ENCODE measurements around the gene SRL. TPM values are rescaled to one million over a fixed set of nuclear protein-coding genes. Genes with fewer than 3 reads are reported as not detected.

SRL gene
- total and polyA plus RNA-seq, 2 of the 13 experiments (the other 11 are each of a cell fraction or from before 2014, with no cell fraction given): 0.05 TPM; not detected in 1

DNA sequence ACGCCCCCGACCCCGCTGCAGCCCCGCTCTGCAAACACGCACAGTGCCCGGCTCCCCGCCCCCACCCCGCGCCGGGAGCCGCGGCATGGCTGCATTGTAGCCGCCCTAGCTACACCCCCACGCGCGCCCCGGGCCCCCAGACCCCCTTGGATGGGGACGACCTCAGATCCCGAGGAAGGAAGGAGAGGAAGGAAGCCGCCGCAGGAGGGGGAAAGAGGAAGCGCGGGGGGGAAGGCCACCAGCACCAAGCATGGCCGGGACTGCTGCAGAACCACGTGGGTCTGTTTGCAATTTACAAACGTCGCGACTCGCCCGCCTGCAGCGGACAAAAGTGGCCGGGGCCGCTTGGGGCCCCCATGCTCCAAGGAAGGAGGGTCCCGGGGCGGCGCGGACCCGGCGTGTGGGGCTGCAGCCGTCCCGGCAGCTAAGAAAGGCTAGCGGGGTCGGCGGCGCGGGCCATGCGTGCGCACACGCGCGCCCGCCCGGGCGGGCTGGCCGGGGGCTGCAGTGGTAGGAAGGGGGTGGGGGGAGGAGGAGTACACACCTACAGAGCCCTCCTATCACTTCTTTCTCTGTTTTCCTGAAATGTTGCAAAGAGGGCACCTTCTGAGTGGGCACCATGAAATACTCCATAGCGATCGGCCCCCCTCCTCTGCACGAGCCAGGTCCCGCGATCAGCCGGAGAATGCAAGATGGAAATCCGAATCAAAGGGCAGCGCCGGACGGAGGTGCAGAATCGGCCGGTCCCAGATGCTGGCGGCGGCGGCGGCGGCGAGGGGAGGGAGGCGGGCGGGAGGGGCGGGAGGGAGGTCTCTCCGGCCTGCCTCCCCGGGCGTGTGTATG is 30.5 kb upstream of the SRL start (continued):
- no peak for TF ChIP-seq HOXD1 (CRISPR knock-in tag; IDR thresholded peaks at IDR 0.05)
- TF ChIP-seq, protein P1, sequence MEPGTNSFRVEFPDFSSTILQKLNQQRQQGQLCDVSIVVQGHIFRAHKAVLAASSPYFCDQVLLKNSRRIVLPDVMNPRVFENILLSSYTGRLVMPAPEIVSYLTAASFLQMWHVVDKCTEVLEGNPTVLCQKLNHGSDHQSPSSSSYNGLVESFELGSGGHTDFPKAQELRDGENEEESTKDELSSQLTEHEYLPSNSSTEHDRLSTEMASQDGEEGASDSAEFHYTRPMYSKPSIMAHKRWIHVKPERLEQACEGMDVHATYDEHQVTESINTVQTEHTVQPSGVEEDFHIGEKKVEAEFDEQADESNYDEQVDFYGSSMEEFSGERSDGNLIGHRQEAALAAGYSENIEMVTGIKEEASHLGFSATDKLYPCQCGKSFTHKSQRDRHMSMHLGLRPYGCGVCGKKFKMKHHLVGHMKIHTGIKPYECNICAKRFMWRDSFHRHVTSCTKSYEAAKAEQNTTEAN (CRISPR knock-in tag; conservative IDR thresholded peaks at IDR 0.05): peak; percentile 23; the same call in 1 of the 2 replicates
- TF ChIP-seq FOSL2 (CRISPR knock-in tag; IDR thresholded peaks at IDR 0.05): no peak
- 0 out of 2 replicates have a peak, but pooled peaks have one; percentile 0 for TF ChIP-seq GABPB1 (CRISPR knock-in tag; IDR thresholded peaks at IDR 0.05)
- peak; percentile 35 for TF ChIP-seq AGO2 (optimal IDR thresholded peaks at IDR 0.05; ENCODE audit: low read depth, low read length)
- TF ChIP-seq, protein P2, sequence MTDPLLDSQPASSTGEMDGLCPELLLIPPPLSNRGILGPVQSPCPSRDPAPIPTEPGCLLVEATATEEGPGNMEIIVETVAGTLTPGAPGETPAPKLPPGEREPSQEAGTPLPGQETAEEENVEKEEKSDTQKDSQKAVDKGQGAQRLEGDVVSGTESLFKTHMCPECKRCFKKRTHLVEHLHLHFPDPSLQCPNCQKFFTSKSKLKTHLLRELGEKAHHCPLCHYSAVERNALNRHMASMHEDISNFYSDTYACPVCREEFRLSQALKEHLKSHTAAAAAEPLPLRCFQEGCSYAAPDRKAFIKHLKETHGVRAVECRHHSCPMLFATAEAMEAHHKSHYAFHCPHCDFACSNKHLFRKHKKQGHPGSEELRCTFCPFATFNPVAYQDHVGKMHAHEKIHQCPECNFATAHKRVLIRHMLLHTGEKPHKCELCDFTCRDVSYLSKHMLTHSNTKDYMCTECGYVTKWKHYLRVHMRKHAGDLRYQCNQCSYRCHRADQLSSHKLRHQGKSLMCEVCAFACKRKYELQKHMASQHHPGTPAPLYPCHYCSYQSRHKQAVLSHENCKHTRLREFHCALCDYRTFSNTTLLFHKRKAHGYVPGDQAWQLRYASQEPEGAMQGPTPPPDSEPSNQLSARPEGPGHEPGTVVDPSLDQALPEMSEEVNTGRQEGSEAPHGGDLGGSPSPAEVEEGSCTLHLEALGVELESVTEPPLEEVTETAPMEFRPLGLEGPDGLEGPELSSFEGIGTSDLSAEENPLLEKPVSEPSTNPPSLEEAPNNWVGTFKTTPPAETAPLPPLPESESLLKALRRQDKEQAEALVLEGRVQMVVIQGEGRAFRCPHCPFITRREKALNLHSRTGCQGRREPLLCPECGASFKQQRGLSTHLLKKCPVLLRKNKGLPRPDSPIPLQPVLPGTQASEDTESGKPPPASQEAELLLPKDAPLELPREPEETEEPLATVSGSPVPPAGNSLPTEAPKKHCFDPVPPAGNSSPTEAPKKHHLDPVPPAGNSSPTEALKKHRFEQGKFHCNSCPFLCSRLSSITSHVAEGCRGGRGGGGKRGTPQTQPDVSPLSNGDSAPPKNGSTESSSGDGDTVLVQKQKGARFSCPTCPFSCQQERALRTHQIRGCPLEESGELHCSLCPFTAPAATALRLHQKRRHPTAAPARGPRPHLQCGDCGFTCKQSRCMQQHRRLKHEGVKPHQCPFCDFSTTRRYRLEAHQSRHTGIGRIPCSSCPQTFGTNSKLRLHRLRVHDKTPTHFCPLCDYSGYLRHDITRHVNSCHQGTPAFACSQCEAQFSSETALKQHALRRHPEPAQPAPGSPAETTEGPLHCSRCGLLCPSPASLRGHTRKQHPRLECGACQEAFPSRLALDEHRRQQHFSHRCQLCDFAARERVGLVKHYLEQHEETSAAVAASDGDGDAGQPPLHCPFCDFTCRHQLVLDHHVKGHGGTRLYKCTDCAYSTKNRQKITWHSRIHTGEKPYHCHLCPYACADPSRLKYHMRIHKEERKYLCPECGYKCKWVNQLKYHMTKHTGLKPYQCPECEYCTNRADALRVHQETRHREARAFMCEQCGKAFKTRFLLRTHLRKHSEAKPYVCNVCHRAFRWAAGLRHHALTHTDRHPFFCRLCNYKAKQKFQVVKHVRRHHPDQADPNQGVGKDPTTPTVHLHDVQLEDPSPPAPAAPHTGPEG (CRISPR knock-in tag; IDR thresholded peaks at IDR 0.05): no peak; the same call in 1 of the 2 replicates
- TF ChIP-seq ZNF563 (CRISPR knock-in tag; IDR thresholded peaks at IDR 0.05): peak; percentile 32; the same call in 1 of the 2 replicates
- TF ChIP-seq NR3C1 (CRISPR knock-in tag; IDR thresholded peaks at IDR 0.05): no peak
- TF ChIP-seq LCORL (IDR thresholded peaks at IDR 0.05): no peak
- TF ChIP-seq LCORL (CRISPR knock-in tag; IDR thresholded peaks at IDR 0.05): 0 out of 2 replicates have a peak, but pooled peaks have one; percentile 6
- no peak for TF ChIP-seq ZNF761 (CRISPR knock-in tag; conservative IDR thresholded peaks at IDR 0.05)

All from HepG2 (cell line).